HepG2 (cell line): ENCODE results near the gene MEAK7.

ENCODE experiments used
- NR2F2 ChIP-seq: IDR thresholded peaks from 2 replicates; pipeline ENCODE4 v1.6.1; 2012; ENCODE audit warnings: low read depth, inconsistent platforms, borderline replicate concordance
- PRMT3 ChIP-seq: sonication (generic); formaldehyde crosslinking; IDR thresholded peaks from 2 replicates; pipeline ENCODE4 v1.8.1; 2022; ENCODE audit warnings: low read depth, mild to moderate bottlenecking, moderate library complexity, missing genetic modification reagents, borderline replicate concordance
- ZNF747 ChIP-seq: sonication (generic); formaldehyde crosslinking; IDR thresholded peaks from 2 replicates; pipeline ENCODE4 v1.8.1; 2023; ENCODE audit warnings: missing genetic modification reagents, mild to moderate bottlenecking, borderline replicate concordance
- TF ChIP-seq, protein P1 (sequence below), 2 experiments: sonication (generic) in 1 of 2; formaldehyde crosslinking in 1 of 2; IDR thresholded peaks; 2 replicates each; pipeline versions ENCODE4 v1.5.1 to v1.6.1; 2011 to 2020; ENCODE audit warnings: borderline replicate concordance in 1 of 2, low read depth in 1 of 2, low read length in 1 of 2, mild to moderate bottlenecking in 1 of 2, missing genetic modification reagents in 1 of 2, moderate library complexity in 1 of 2
- TF ChIP-seq, protein P2 (sequence below): sonication (generic); formaldehyde crosslinking; IDR thresholded peaks from 2 replicates; pipeline ENCODE4 v1.5.0; 2020; ENCODE audit warnings: mild to moderate bottlenecking, missing genetic modification reagents, moderate library complexity
- TF ChIP-seq, protein P3 (sequence below): IDR thresholded peaks from 2 replicates; pipeline ENCODE4 v1.6.1; 2012; ENCODE audit warnings: inconsistent platforms

DNA sequence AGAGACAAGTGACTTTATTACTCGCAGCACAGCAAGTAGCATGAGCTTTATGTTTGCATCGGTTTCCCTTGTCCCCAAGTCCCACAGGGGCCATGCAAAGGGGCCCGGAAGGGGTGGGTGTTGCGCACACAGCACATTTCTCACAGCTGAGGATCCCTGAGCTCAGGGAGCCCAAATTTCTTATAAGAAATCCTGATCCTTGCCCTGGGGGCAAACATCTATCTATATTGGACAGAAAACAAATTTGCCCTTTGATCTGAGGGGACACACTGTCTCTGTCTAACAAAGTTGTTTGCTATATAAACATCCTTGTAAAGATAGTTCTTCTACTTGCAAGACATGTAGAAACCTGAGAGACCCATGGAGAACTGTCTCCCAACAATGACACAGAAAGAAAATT, 35.7 kb upstream of the MEAK7 start:
- TF ChIP-seq, protein P1, sequence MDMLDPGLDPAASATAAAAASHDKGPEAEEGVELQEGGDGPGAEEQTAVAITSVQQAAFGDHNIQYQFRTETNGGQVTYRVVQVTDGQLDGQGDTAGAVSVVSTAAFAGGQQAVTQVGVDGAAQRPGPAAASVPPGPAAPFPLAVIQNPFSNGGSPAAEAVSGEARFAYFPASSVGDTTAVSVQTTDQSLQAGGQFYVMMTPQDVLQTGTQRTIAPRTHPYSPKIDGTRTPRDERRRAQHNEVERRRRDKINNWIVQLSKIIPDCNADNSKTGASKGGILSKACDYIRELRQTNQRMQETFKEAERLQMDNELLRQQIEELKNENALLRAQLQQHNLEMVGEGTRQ (IDR thresholded peaks at IDR 0.05; ENCODE audit: low read depth, low read length): no peak
- TF ChIP-seq, protein P1 (CRISPR knock-in tag; IDR thresholded peaks at IDR 0.05; ENCODE audit: borderline replicate concordance): no peak
- TF ChIP-seq ZNF747 (no peak), PRMT3 (CRISPR knock-in tag) (no peak), NR2F2 (no peak)
- TF ChIP-seq, protein P2, sequence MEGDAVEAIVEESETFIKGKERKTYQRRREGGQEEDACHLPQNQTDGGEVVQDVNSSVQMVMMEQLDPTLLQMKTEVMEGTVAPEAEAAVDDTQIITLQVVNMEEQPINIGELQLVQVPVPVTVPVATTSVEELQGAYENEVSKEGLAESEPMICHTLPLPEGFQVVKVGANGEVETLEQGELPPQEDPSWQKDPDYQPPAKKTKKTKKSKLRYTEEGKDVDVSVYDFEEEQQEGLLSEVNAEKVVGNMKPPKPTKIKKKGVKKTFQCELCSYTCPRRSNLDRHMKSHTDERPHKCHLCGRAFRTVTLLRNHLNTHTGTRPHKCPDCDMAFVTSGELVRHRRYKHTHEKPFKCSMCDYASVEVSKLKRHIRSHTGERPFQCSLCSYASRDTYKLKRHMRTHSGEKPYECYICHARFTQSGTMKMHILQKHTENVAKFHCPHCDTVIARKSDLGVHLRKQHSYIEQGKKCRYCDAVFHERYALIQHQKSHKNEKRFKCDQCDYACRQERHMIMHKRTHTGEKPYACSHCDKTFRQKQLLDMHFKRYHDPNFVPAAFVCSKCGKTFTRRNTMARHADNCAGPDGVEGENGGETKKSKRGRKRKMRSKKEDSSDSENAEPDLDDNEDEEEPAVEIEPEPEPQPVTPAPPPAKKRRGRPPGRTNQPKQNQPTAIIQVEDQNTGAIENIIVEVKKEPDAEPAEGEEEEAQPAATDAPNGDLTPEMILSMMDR: no peak
- TF ChIP-seq, protein P3, sequence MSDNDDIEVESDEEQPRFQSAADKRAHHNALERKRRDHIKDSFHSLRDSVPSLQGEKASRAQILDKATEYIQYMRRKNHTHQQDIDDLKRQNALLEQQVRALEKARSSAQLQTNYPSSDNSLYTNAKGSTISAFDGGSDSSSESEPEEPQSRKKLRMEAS: no peak
